Measurements from ENCODE around the gene EEFSEC.

- TF ChIP-seq LEF1 (IDR thresholded peaks at IDR 0.05; ENCODE audit: borderline replicate concordance) = no peak
- no peak for TF ChIP-seq TARDBP (IDR thresholded peaks at IDR 0.05)
- no peak for TF ChIP-seq ARNT (IDR thresholded peaks at IDR 0.05)
- TF ChIP-seq HDGF (IDR thresholded peaks at IDR 0.05; ENCODE audit: borderline replicate concordance) = no peak
Measured at GRCh38 chr3:128241741-128242140, 88.5 kb downstream of the EEFSEC start.

Measured in HEK293T (cell line).